HepG2 (cell line): ENCODE results near the gene SLC25A38. TPM values are rescaled to one million over a fixed set of nuclear protein-coding genes. Genes with fewer than 3 reads are reported as not detected.

ENCODE experiments used
- ATAC-seq: fragments of 200-7000 bp; cut with Tn5 transposase; 3 replicates; pipeline ENCODE4 v1.9.1; 2020; ENCODE audit warnings: mild to moderate bottlenecking, moderate library complexity
- BruUV-seq: library from RNA; stranded (reverse); fragments of 400-500 nt; replicated peaks from 2 replicates; lab custom pipeline; 2021; lab: Mats Ljungman, UMichigan
- CTCF ChIA-PET: fragments of 300-600 bp; formaldehyde crosslinking; extraction: SDS; loops from one replicate; lab custom pipeline; 2021; ENCODE audit warnings: low total read pairs, inconsistent platforms, low intra/inter-chr PET ratio; lab: Yijun Ruan, JAX
- POLR2A ChIA-PET: fragments of 350-600 bp; sonication (Branson Sonifier 250); formaldehyde crosslinking; loops from one replicate; lab custom pipeline; 2020; ENCODE audit warnings: antibody characterized with exemption, inconsistent platforms; lab: Yijun Ruan, JAX
- DNase-seq: peaks from one replicate; pipeline ENCODE4 v3.0.0-alpha.2; 2015; ENCODE audit warnings: low spot score
- FAIRE-seq: peaks from 3 replicates; lab custom pipeline; 2011; peaks lifted over from hg19 to GRCh38; lab: Jason Lieb, UNC
- H2AFZ ChIP-seq: one replicate; pipeline ENCODE4 v1.6.1; 2011; ENCODE audit warnings: low read length, inconsistent platforms
- H3K27ac ChIP-seq: fragments of 300-600 bp; 3 replicates; pipeline ENCODE4 v1.8.0; 2011; ENCODE audit warnings: mixed run types, mild to moderate bottlenecking, mixed read lengths, low read length, inconsistent platforms; ENCODE audit not compliant: insufficient read depth; ENCODE audit errors: extremely low read length
- H3K27me3 ChIP-seq, 2 experiments: fragments of 200-600 bp in 1 of 2; 2 replicates in 1 of 2; 3 replicates in 1 of 2; pipeline versions ENCODE4 v1.6.0 to v1.8.0; 2011; ENCODE audit warnings: low read length in 2 of 2, mild to moderate bottlenecking in 2 of 2, moderate library complexity in 2 of 2, inconsistent platforms in 1 of 2; ENCODE audit not compliant: insufficient read depth in 2 of 2, control insufficient read depth in 1 of 2
- H3K36me3 ChIP-seq, 2 experiments: fragments of 200-600 bp in 1 of 2; replicated peaks in 1 of 2; 2 replicates in 1 of 2; 3 replicates in 1 of 2; pipeline versions ENCODE4 v1.5.1 to v1.8.0; 2011; ENCODE audit warnings: low read length in 2 of 2, inconsistent platforms in 1 of 2; ENCODE audit not compliant: insufficient read depth in 2 of 2, control insufficient read depth in 1 of 2
- H3K4me1 ChIP-seq: 2 replicates; pipeline ENCODE4 v1.5.1; 2012; ENCODE audit warnings: low read length, inconsistent platforms; ENCODE audit not compliant: insufficient read depth
- H3K4me2 ChIP-seq: 2 replicates; pipeline ENCODE4 v1.6.0; 2011; ENCODE audit warnings: low read depth, low read length, inconsistent platforms
- H3K4me3 ChIP-seq, 3 experiments: fragments of 200-600 bp in 1 of 3; sonication (generic), shearing (Covaris generic) in 1 of 3; replicated peaks in 1 of 3; 2 replicates each; pipeline ENCODE4 v1.5.1; 2011 to 2016; ENCODE audit warnings: low read length in 3 of 3, inconsistent platforms in 2 of 3, low read depth in 2 of 3, mild to moderate bottlenecking in 2 of 3, control low read depth in 1 of 3, mixed read lengths in 1 of 3; ENCODE audit not compliant: insufficient read depth in 1 of 3
- H3K79me2 ChIP-seq: one replicate; pipeline ENCODE4 v1.6.1; 2011; ENCODE audit warnings: low read length, inconsistent platforms; ENCODE audit not compliant: insufficient read depth
- H3K9ac ChIP-seq: 2 replicates; pipeline ENCODE4 v1.6.0; 2011; ENCODE audit warnings: mild to moderate bottlenecking, low read depth, low read length, inconsistent platforms; ENCODE audit not compliant: insufficient read depth
- H3K9me3 ChIP-seq: 2 replicates; pipeline ENCODE4 v1.5.1; 2012; ENCODE audit warnings: mild to moderate bottlenecking, low read length
- H4K20me1 ChIP-seq: 2 replicates; pipeline ENCODE4 v1.6.0; 2011; ENCODE audit warnings: inconsistent platforms, mild to moderate bottlenecking, low read length, moderate library complexity; ENCODE audit not compliant: insufficient read depth
- AGO2 ChIP-seq: fragments of 200-400 bp; formaldehyde crosslinking; optimal IDR thresholded peaks from 2 replicates; pipeline ENCODE3; 2017; ENCODE audit warnings: mild to moderate bottlenecking, low read depth, low read length, moderate library complexity
- KLF9 ChIP-seq: IDR thresholded peaks from 2 replicates; pipeline ENCODE4 v1.6.1; 2016; ENCODE audit warnings: low read depth
- MIER2 ChIP-seq: IDR thresholded peaks from 2 replicates; pipeline ENCODE4 v1.6.1; 2016; ENCODE audit warnings: missing biosample characterization, missing genetic modification reagents
- RXRA ChIP-seq: sonication (generic); formaldehyde crosslinking; IDR thresholded peaks from 2 replicates; pipeline ENCODE4 v1.5.1; 2020; ENCODE audit warnings: missing genetic modification reagents
- SKI ChIP-seq: fragments of 450-650 bp; IDR thresholded peaks from one replicate; pipeline ENCODE4 v1.6.1; 2018; ENCODE audit warnings: mild to moderate bottlenecking; ENCODE audit not compliant: partially characterized antibody
- TP53 ChIP-seq: sonication (generic); formaldehyde crosslinking; conservative IDR thresholded peaks from 2 replicates; pipeline ENCODE4 v1.4.0; 2020; ENCODE audit warnings: missing genetic modification reagents
- ZNF383 ChIP-seq: sonication (generic); formaldehyde crosslinking; IDR thresholded peaks from 2 replicates; pipeline ENCODE4 v1.4.0; 2020; ENCODE audit warnings: missing genetic modification reagents, mild to moderate bottlenecking, borderline replicate concordance
- ZNF607 ChIP-seq: sonication (generic); formaldehyde crosslinking; IDR thresholded peaks from 2 replicates; pipeline ENCODE4 v1.5.1; 2020; ENCODE audit warnings: missing genetic modification reagents, mild to moderate bottlenecking, borderline replicate concordance
- WGBS: methylation state at CpG from one replicate; pipeline ENCODE4 v1.1.6; 2017; ENCODE audit warnings: low lambda C conversion rate; 5-methylcytosine and 5-hydroxymethylcytosine counted together
- in situ Hi-C: cut with HindIII; loops from 2 replicates; pipeline ENCODE4 v1.10.0; 2017; ENCODE audit warnings: low pct_unique_long_range_greater_than_20kb; ENCODE audit not compliant: extremely low pct_ligation_motif_present
- intact Hi-C: fragments of 100-400 bp; cut with micrococcal nuclease; formaldehyde crosslinking; loops from one replicate; pipeline ENCODE4 v1.10.0; 2022; ENCODE audit not compliant: unreplicated experiment
- polyA plus RNA-seq, 8 experiments: library from polyadenylated mRNA; depleted of rRNA in 3 of 8; stranded (reverse) in 7 of 8; unstranded in 1 of 8; fragments of >200 nt; fragmentation: Illumina TruSeq in 4 of 8; extraction: Trizol in 4 of 8; gene quantifications; 2 replicates each; pipeline versions ENCODE4 v1.2.1 to v1.2.3, GENCODE V29; 2011 to 2016; ENCODE audit warnings: low read depth in 4 of 8, missing spikeins in 1 of 8, mixed read lengths in 1 of 8; ENCODE audit not compliant: insufficient read depth in 1 of 8
- total RNA-seq, 5 experiments: library from RNA; depleted of rRNA; stranded (reverse); fragments of >200 nt; fragmentation: Illumina TruSeq; extraction: Trizol; gene quantifications; 2 replicates each; pipeline ENCODE4 v1.2.3, GENCODE V29; 2016; ENCODE audit warnings: low read depth in 1 of 5
- TF ChIP-seq, protein P1 (sequence below): sonication (generic); formaldehyde crosslinking; IDR thresholded peaks from 2 replicates; pipeline ENCODE4 v1.4.0; 2020; ENCODE audit warnings: mild to moderate bottlenecking, missing genetic modification reagents
- TF ChIP-seq, protein P2 (sequence below): IDR thresholded peaks from 2 replicates; pipeline ENCODE4 v1.6.1; 2016; ENCODE audit warnings: missing genetic modification reagents, missing compliant biosample characterization
- TF ChIP-seq, protein P3 (sequence below): sonication (generic); formaldehyde crosslinking; IDR thresholded peaks from 2 replicates; pipeline ENCODE4 v1.5.0; 2020; ENCODE audit warnings: missing genetic modification reagents, mild to moderate bottlenecking, borderline replicate concordance

The SLC25A38 gene
- total and polyA plus RNA-seq, 2 of the 13 experiments (the other 11 are each of a cell fraction or from before 2014, with no cell fraction given), result 32.5 to 35.4 TPM

DNA sequence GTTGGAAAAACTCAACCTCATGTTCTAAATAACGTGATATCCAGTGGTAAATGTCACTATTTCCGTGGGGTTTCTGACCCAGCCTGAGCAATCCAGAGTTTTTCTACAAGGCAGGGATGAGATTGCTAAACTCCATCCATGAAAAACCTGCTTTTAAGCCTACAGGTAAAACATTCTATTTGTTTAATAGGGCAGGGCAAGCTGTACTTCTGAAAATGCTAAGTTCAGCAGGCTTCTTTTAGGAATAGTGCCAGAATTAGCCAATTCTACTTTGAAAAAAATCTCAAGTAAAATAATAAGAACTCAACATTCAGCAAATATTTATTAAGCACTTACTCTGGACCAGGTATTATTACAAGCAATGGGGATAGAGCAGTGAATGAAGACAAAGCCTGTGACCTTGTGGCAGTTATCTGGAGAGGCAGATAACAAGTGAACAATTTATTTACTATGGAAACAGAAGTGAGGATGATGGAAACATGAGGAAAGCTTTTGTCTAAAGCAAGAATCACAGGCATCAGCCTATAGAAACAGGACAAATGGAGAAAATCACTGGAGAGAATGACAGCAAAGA is 36.7 kb downstream of the SLC25A38 start (continued):
- no peak for TF ChIP-seq AGO2

DNA sequence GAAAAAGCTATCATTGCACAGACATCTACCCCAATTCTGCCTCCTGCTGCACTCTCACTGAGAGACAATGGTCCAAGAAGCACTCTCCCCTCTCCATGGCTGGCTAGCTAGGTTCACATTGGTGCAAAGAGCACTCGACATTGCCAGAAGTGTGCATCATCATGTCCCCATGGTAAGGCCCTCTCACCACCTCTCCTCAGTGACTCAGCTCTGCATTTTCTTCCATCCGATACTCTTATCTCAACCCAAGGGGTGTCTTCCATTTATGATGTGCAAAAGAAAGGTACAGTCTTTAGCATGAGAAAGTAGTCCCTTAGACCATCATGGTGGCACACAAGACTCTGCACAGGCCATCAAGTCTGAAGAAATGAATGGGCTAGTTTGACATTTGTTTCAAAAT is 37.4 kb downstream of the SLC25A38 start:
- in situ Hi-C loops, result no loop called here
- 58% methylated on average over 2 of the region's 2 CpGs for WGBS
- Histone ChIP-seq H3K9me3 (no peaks in the 10 kb centered on the region), H3K27ac (no peak overlapping the region), H4K20me1 (no peaks in the 10 kb centered on the region), H3K9ac (no peak overlapping the region), H3K4me1 (no peaks in the 10 kb centered on the region), H2AFZ (no peak overlapping the region), H3K79me2 (no peaks in the 10 kb centered on the region), H3K4me3 (no peak overlapping the region)
- no peak for FAIRE-seq
- no peak for DNase-seq
- BruUV-seq, result no TSS peak
- CTCF ChIA-PET, result no interaction called here
- POLR2A ChIA-PET, result no interaction called here
- TF ChIP-seq, protein P1, sequence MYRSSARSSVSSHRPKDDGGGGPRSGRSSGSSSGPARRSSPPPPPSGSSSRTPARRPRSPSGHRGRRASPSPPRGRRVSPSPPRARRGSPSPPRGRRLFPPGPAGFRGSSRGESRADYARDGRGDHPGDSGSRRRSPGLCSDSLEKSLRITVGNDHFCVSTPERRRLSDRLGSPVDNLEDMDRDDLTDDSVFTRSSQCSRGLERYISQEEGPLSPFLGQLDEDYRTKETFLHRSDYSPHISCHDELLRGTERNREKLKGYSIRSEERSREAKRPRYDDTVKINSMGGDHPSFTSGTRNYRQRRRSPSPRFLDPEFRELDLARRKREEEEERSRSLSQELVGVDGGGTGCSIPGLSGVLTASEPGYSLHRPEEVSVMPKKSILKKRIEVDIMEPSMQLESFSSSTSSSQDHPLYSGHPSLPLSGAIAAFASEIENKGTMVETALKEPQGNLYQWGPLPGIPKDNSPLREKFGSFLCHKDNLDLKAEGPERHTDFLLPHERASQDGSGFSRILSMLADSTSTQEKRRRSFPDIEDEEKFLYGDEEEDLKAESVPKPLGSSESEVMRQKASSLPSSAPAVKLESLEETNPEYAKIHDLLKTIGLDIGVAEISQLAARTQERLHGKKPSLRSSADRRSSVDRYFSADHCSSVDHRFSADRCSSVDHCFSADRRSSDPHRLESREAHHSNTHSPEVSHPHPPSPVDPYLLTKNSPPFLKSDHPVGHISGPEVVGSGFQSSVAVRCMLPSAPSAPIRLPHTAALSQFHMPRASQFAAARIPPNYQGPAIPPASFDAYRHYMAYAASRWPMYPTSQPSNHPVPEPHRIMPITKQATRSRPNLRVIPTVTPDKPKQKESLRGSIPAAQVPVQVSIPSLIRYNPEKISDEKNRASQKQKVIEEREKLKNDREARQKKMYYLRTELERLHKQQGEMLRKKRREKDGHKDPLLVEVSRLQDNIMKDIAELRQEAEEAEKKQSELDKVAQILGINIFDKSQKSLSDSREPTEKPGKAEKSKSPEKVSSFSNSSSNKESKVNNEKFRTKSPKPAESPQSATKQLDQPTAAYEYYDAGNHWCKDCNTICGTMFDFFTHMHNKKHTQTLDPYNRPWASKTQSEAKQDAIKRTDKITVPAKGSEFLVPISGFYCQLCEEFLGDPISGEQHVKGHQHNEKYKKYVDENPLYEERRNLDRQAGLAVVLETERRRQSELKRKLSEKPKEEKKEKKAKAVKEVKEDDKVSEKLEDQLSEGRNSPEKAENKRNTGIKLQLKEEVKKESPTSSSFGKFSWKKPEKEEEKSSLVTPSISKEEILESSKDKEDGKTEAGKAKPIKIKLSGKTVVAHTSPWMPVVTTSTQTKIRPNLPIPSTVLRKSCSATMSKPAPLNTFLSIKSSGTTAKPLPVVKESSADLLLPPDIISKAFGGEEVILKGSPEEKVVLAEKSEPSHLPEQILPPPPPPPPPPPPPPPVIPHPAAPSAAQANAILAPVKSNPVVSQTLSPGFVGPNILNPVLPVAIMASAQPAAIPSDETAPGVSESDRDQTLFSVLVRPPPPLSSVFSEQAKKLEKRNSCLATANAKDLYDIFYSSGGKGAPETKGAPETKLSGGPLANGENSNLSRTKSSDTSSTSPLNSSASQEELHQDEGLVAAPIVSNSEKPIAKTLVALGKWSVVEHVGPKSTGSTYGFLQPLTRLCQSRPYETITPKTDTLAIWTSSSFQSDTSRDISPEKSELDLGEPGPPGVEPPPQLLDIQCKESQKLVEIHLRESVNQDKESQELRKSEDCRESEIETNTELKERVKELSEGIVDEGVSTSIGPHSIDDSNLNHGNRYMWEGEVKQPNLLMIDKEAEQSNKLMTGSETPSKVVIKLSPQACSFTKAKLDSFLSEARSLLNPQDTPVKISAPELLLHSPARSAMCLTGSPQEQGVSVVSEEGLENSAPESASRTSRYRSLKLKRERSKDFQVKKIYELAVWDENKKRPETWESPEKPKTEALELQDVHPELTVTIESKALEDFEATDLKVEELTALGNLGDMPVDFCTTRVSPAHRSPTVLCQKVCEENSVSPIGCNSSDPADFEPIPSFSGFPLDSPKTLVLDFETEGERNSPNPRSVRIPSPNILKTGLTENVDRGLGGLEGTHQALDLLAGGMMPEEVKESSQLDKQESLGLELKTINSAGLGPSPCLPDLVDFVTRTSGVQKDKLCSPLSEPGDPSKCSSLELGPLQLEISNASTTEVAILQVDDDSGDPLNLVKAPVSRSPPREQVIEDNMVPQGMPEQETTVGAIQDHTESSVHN (CRISPR knock-in tag), result no peak
- TF ChIP-seq, protein P2, sequence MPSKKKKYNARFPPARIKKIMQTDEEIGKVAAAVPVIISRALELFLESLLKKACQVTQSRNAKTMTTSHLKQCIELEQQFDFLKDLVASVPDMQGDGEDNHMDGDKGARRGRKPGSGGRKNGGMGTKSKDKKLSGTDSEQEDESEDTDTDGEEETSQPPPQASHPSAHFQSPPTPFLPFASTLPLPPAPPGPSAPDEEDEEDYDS (CRISPR knock-in tag), result no peak
- no peak for TF ChIP-seq KLF9 (CRISPR knock-in tag)
- TF ChIP-seq, protein P3, sequence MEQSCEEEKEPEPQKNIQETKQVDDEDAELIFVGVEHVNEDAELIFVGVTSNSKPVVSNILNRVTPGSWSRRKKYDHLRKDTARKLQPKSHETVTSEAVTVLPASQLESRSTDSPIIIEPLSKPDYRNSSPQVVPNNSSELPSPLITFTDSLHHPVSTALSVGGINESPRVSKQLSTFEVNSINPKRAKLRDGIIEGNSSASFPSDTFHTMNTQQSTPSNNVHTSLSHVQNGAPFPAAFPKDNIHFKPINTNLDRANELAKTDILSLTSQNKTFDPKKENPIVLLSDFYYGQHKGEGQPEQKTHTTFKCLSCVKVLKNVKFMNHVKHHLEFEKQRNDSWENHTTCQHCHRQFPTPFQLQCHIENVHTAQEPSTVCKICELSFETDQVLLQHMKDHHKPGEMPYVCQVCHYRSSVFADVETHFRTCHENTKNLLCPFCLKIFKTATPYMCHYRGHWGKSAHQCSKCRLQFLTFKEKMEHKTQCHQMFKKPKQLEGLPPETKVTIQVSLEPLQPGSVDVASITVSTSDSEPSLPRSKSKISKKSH (CRISPR knock-in tag), result no peak
- TF ChIP-seq TP53 (CRISPR knock-in tag), result no peak
- no peak for TF ChIP-seq ZNF607 (CRISPR knock-in tag)
- TF ChIP-seq MIER2, result no peak
- TF ChIP-seq SKI, result no peak
- no peak for TF ChIP-seq RXRA (CRISPR knock-in tag)
- TF ChIP-seq ZNF383 (CRISPR knock-in tag), result no peak
- TF ChIP-seq, all 625 proteins: peak for 0
- intact Hi-C loops, result no loop called here
- no peak for ATAC-seq
- H3K36me3 ChIP-seq, result no peaks in the 10 kb centered on the region
- H3K4me2 ChIP-seq, result no peak overlapping the region
- no peaks in the 10 kb centered on the region for H3K27me3 ChIP-seq
